ENCODE measurements around the gene STYXL1. TPM values are rescaled to one million over a fixed set of nuclear protein-coding genes. Genes with fewer than 3 reads are reported as not detected.
"Not testable (repeated sequence)": the region's sequence is repeated elsewhere in the genome, so short reads cannot be mapped to it uniquely, and the experiment has no call there.

The STYXL1 gene
- total RNA-seq, 1 donor from 2014 or later: 35.3 TPM

DNA sequence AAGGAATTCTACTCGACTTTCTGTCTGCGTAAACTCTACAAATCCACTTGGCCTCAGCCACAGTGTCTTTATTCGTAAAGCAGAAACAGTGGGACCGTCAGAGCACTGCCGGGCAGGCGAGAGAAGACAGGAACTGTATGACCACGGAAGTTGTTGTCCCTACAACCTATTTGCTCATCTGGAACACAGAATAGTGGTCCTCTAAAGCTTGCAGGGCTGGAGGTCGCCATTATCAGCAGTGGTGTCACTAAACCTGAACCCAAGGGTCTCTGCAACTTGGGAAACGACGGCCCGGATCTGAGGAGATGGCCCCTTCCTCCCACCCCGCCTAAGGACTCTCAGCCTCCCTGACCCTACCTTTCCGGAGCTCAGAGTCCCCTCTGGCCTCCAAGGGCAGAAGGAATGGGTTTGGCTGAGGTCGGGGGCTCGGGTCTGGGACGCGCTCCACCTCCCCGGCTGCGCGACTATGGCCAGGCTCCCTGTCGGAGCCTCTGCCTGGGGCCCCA, 442 bp downstream of the STYXL1 start:
- H3K4me3 Mint-ChIP-seq: peak overlapping the region; percentile 99
- peaks cover 35% of the 10 kb centered on the region for H3K36me3 Mint-ChIP-seq (ENCODE audit: low read depth)
- H3K4me1 Mint-ChIP-seq (ENCODE audit: low read depth): peaks cover 48% of the 10 kb centered on the region
- intact Hi-C loops (cut with micrococcal nuclease): loop anchor here (1.0 to 5.0 kb wide), 6 partner anchors 53 to 975 kb away; partner anchors contain the start of genes RCC1L and TMEM120A
- no peaks in the 10 kb centered on the region for H3K9me3 Mint-ChIP-seq
- H3K27ac Mint-ChIP-seq: peak overlapping the region; percentile 95
- H3K27me3 Mint-ChIP-seq (ENCODE audit: insufficient read depth): no peaks in the 10 kb centered on the region
- DNase-seq (ENCODE audit: low spot score): peak; percentile 2

DNA sequence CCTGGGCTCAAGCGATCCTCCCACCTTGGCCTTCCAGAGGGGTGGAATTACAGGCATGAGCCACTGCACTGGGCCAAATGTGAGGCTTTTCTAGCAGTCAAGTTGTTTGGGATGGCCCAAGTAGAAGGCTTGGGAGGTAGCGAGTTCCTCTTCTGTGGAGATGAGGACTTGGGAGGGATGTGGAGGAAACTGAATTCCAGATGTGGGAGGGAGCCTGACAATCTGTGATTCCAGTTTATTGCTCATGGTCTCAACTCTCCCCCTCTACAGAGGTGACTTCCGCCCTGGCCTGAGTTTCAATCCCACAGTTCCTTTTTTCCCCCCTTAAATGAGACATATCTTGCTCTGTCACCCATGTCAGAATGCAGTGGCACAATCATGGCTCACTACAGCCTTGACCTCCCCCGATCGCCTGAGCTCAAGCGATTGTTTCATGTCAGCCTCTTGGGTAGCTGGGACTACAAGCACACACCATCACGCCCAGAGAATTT, 3.4 kb downstream of the STYXL1 start:
- H3K27ac Mint-ChIP-seq: no peak overlapping the region
- peaks cover 25% of the 10 kb centered on the region for H3K4me1 Mint-ChIP-seq (ENCODE audit: low read depth)
- intact Hi-C loops (cut with micrococcal nuclease): no loop called here
- no peak for DNase-seq (ENCODE audit: low spot score)
- no peak overlapping the region for H3K4me3 Mint-ChIP-seq
- no peaks in the 10 kb centered on the region for H3K9me3 Mint-ChIP-seq
- no peaks in the 10 kb centered on the region for H3K27me3 Mint-ChIP-seq (ENCODE audit: insufficient read depth)
- peaks cover 19% of the 10 kb centered on the region for H3K36me3 Mint-ChIP-seq (ENCODE audit: low read depth)

GRCh38 chr7:76040126-76040525, 7.7 kb downstream of the STYXL1 start:
- Mint-ChIP-seq H3K36me3 (ENCODE audit: low read depth) (peaks cover 5% of the 10 kb centered on the region), H3K4me1 (ENCODE audit: low read depth) (peaks cover 18% of the 10 kb centered on the region), H3K27me3 (ENCODE audit: insufficient read depth) (no peaks in the 10 kb centered on the region), H3K4me3 (no peak overlapping the region), H3K9me3 (no peaks in the 10 kb centered on the region), H3K27ac (no peak overlapping the region)
- DNase-seq (ENCODE audit: low spot score): no peak
- intact Hi-C loops (cut with micrococcal nuclease): no loop called here

- intact Hi-C loops (cut with micrococcal nuclease): no loop called here
- Mint-ChIP-seq H3K4me3 (no peak overlapping the region), H3K36me3 (ENCODE audit: low read depth) (peaks cover 2% of the 10 kb centered on the region), H3K27ac (no peak overlapping the region), H3K27me3 (ENCODE audit: insufficient read depth) (no peaks in the 10 kb centered on the region), H3K4me1 (ENCODE audit: low read depth) (peaks cover 31% of the 10 kb centered on the region), H3K9me3 (no peaks in the 10 kb centered on the region)
- DNase-seq (ENCODE audit: low spot score): no peak
These were observed 10.5 kb downstream of the STYXL1 start for GRCh38 chr7:76037310-76037709.

DNA sequence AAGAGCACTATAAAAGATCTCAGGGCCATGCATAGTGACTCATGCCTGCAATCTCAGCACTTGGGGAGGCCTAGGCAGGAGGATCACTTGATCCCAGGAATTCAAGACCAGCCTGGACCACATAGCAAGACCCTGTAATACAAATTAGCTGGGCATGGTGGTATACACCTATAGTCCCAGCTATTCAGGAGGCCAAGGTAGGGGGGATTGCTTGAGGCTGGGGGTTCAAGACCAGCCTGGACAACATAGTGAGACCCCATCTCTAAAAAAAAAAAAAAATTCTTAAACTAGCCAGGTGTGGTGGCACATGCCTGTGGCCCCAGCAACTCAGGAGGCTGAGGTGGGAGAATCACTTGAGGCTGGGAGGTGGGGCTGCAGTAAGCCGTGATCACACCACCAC, 15.8 kb downstream of the STYXL1 start:
- peaks cover 31% of the 10 kb centered on the region for H3K4me1 Mint-ChIP-seq (ENCODE audit: low read depth)
- DNase-seq (ENCODE audit: low spot score): no peak
- intact Hi-C loops (cut with micrococcal nuclease): no loop called here
- H3K27me3 Mint-ChIP-seq (ENCODE audit: insufficient read depth): no peaks in the 10 kb centered on the region
- H3K4me3 Mint-ChIP-seq: no peak overlapping the region
- peaks cover 6% of the 10 kb centered on the region for H3K36me3 Mint-ChIP-seq (ENCODE audit: low read depth)
- H3K27ac Mint-ChIP-seq: no peak overlapping the region
- H3K9me3 Mint-ChIP-seq: no peaks in the 10 kb centered on the region

GRCh38 chr7:76029682-76030081, 18.1 kb downstream of the STYXL1 start:
- H3K4me3 Mint-ChIP-seq; H3K27me3 Mint-ChIP-seq (ENCODE audit: insufficient read depth); DNase-seq (ENCODE audit: low spot score); H3K9me3 Mint-ChIP-seq; intact Hi-C loops (cut with micrococcal nuclease); H3K27ac Mint-ChIP-seq: not testable (repeated sequence)
- H3K36me3 Mint-ChIP-seq (ENCODE audit: low read depth): peaks cover 11% of the 10 kb centered on the region
- peaks cover 19% of the 10 kb centered on the region for H3K4me1 Mint-ChIP-seq (ENCODE audit: low read depth)

DNA sequence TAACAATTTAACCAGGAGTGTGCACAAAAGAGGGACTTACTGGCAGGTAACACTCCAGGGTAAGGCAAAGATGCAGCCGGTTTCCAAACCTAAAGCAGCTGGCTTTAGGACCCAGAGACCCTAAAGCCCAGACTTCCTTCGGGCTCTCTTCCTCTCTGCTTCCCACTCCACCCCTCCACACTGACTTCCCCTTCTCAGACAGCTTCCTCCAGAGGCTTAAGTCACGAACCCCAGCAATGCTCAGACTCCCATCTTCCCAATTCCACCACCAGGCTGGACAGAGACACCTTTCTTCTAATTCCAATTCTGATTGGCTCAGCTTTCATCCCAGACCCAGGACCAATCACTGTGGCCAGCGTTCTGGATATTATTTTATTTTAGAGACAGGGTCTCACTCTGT, 24.8 kb downstream of the STYXL1 start:
- DNase-seq (ENCODE audit: low spot score): no peak
- intact Hi-C loops (cut with micrococcal nuclease): no loop called here
- peaks cover 19% of the 10 kb centered on the region for H3K36me3 Mint-ChIP-seq (ENCODE audit: low read depth)
- H3K4me1 Mint-ChIP-seq (ENCODE audit: low read depth): peaks cover 15% of the 10 kb centered on the region
- no peaks in the 10 kb centered on the region for H3K27me3 Mint-ChIP-seq (ENCODE audit: insufficient read depth)
- H3K4me3 Mint-ChIP-seq: no peak overlapping the region
- no peaks in the 10 kb centered on the region for H3K9me3 Mint-ChIP-seq
- H3K27ac Mint-ChIP-seq: no peak overlapping the region

- H3K27me3 Mint-ChIP-seq (ENCODE audit: insufficient read depth): no peaks in the 10 kb centered on the region
- H3K9me3 Mint-ChIP-seq: no peaks in the 10 kb centered on the region
- H3K4me1 Mint-ChIP-seq (ENCODE audit: low read depth): peaks cover 15% of the 10 kb centered on the region
- H3K4me3 Mint-ChIP-seq: no peak overlapping the region
- H3K36me3 Mint-ChIP-seq (ENCODE audit: low read depth): peaks cover 22% of the 10 kb centered on the region
- no peak overlapping the region for H3K27ac Mint-ChIP-seq
- DNase-seq (ENCODE audit: low spot score): no peak
- intact Hi-C loops (cut with micrococcal nuclease): no loop called here
These were observed 25.6 kb downstream of the STYXL1 start for GRCh38 chr7:76022026-76022780.

GRCh38 chr7:76020031-76020714, 27.6 kb downstream of the STYXL1 start:
- Mint-ChIP-seq H3K27me3 (ENCODE audit: insufficient read depth) (no peaks in the 10 kb centered on the region), H3K27ac (peak overlapping the region; percentile 35), H3K9me3 (no peaks in the 10 kb centered on the region), H3K4me1 (ENCODE audit: low read depth) (peaks cover 15% of the 10 kb centered on the region), H3K4me3 (no peak overlapping the region), H3K36me3 (ENCODE audit: low read depth) (peaks cover 30% of the 10 kb centered on the region)
- peak; percentile 53 for DNase-seq (ENCODE audit: low spot score)
- intact Hi-C loops (cut with micrococcal nuclease): loop anchor here (1.0 kb wide), 4 partner anchors 26 to 154 kb away; partner anchors contain the start of genes POR and TMEM120A

- DNase-seq (ENCODE audit: low spot score); H3K27me3 Mint-ChIP-seq (ENCODE audit: insufficient read depth); H3K4me3 Mint-ChIP-seq; H3K9me3 Mint-ChIP-seq; intact Hi-C loops (cut with micrococcal nuclease); H3K27ac Mint-ChIP-seq: not testable (repeated sequence)
- Mint-ChIP-seq H3K36me3 (ENCODE audit: low read depth) (peaks cover 32% of the 10 kb centered on the region), H3K4me1 (ENCODE audit: low read depth) (peaks cover 15% of the 10 kb centered on the region)
These were observed 29.3 kb downstream of the STYXL1 start for GRCh38 chr7:76018520-76018919.

DNA sequence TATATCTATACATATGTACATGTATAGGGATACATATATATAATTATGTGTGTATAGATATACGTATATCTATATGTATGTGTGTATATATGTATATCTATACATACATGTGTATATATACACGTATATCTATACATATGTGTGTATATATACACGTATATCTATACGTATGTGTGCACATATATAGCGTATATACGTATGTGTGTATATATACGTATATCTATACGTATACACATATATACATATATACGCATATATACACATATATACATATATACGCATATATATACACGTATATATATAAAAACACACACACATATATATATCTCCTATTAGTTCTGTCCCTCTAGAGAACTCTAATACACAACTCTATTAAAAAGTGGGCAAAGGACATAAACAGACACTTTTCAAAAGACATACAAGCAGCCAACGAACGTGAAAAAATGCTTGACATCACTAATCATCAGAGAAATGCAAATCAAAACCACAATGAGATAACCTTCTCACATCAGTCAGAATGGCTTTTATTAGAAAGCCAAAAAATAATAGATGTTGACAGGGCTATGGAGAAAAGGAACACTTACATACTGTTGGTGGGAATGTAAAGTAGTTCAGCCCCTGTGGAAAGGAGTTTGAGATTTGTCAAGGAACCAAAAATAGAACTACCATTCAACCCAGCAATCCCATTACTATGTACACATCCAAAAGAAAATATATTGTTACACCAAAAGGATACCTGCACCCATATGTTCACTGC, 31.4 kb downstream of the STYXL1 start:
- no peaks in the 10 kb centered on the region for H3K9me3 Mint-ChIP-seq
- H3K4me3 Mint-ChIP-seq: no peak overlapping the region
- intact Hi-C loops (cut with micrococcal nuclease): no loop called here
- DNase-seq (ENCODE audit: low spot score): no peak
- no peak overlapping the region for H3K27ac Mint-ChIP-seq
- peaks cover 40% of the 10 kb centered on the region for H3K36me3 Mint-ChIP-seq (ENCODE audit: low read depth)
- peaks cover 4% of the 10 kb centered on the region for H3K27me3 Mint-ChIP-seq (ENCODE audit: insufficient read depth)
- peaks cover 11% of the 10 kb centered on the region for H3K4me1 Mint-ChIP-seq (ENCODE audit: low read depth)

DNA sequence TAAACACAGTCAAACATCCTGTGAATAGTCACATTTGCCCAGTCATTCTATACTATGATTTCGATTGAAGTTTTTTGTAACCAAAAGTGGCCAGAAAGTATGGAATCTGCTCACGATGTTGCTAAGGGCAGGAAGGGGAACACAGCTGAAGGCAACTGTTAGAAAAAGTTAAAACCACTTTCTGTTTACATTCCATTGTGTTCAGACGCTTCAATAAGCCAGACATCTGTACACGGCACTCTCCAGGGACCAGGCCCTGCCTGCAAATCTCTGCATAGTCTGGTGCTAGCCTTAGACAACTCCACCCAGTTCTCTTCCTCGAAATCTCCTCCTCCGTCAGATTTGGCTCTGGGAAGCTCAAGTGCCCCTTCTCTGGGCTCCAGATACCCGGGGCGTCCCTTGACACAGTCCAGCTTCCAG, 36.3 kb downstream of the STYXL1 start:
- intact Hi-C loops (cut with micrococcal nuclease): no loop called here
- H3K9me3 Mint-ChIP-seq: no peaks in the 10 kb centered on the region
- H3K36me3 Mint-ChIP-seq (ENCODE audit: low read depth): peaks cover 33% of the 10 kb centered on the region
- H3K4me3 Mint-ChIP-seq: no peak overlapping the region
- H3K27ac Mint-ChIP-seq: no peak overlapping the region
- H3K4me1 Mint-ChIP-seq (ENCODE audit: low read depth): peaks cover 35% of the 10 kb centered on the region
- DNase-seq (ENCODE audit: low spot score): no peak
- peaks cover 5% of the 10 kb centered on the region for H3K27me3 Mint-ChIP-seq (ENCODE audit: insufficient read depth)
